Activated CD4-positive, alpha-beta T cell treated with anti-CD3 and anti-CD28 coated beads for 24 hours (primary cell): ENCODE results near the gene RAD51B.

Experiments used
- DNase-seq, 2 donors: peaks; one replicate each; pipeline ENCODE4 v3.0.0-alpha.2; 2020; ENCODE audit warnings: low read depth in 2 of 2

Gene RAD51B

DNA sequence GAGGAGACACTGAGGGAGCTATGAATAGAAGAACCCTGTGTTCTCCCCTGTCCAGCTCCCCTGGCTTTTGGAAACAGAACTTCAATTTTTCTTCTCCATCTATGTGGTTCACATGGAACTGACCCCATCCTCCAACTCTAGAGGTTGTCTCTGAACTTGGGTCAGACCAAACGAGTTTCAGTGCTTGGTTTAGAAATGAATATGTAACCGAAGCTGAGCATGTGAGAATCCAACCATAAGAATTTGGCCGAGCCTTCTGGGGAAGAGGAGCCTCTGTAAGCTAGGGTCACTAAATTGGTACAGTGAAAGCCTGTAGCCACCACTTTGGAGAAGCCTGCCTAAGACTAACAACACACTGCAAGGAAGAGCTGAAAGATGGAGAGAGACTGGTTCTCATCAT, 508.9 kb downstream of the RAD51B start:
- DNase-seq, result no peak

DNA sequence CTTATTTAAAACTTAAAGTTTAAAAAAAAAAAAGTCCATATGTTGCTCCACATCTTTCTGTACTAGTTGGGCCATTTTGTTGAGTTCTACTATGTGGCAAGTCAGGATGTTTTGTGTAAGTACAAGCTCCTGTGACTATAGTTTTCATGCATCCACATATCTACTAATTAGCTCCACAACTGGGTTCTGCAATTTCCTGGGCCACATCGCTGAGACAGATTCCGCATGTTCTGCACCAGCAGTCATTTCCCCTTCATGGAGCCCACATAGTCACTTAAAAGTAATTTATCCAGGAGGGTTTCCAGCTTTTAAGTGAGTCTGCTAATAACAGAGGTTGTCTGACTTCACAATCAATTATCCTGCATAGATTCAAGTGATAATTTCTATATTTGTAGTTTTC, 511.8 kb downstream of the RAD51B start:
- no peak for DNase-seq

DNA sequence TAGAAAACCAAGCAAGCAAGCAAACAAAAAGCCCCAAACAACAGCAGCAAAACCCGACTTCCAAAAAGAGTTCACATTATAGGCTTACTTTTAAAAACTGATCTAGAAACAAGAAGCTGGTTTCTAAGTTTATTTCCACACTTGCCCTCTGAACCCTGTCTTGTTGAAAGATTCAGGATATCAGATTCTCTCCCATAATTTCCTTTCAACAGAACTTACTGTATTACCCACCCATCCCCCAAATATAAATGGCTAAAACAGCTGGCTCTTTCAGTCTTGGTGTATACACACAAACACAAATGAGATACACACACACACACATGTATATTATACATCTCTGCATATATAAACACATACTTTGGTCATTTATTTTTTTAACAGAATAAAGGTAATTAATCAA, 512.4 kb downstream of the RAD51B start:
- no peak for DNase-seq

DNA sequence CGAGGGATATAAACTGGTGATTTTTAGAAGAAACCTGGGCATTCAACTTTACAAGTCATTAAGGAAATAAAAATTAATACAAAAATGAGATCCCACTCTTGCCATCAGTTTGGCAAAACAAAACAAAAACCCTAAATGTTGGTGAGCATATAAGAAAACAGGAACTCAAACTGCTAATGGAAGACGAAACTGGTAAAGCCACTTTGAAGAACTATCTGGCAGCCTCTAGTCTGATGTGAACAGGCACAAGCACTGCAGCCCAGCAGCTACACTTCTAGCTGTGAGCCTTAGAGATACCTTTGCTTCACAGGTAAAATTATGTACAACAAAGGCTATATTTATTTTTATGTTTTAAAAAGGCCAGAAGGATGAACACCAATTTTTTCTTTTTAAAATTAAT, 513.7 kb downstream of the RAD51B start:
- DNase-seq, result no peak

DNA sequence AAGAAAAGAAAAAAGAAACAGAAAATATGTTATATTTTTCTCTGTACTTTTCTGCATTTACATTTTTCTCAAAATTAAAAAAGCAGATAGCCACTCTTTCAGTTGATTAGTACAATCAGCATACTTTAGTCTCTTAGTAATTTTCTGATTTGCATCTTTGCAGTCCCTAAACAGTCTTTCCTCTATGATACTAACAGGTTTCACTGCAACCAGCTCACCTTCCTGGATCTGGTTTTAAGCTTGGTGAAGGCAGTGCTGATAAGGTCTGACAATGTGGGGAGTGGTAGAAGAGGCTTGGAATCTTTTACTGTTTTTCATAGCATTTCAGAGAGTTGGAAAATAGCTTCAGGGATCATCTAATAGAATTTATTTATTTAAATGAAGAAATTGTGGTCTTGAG, 515.7 kb downstream of the RAD51B start:
- DNase-seq, result no peak

DNA sequence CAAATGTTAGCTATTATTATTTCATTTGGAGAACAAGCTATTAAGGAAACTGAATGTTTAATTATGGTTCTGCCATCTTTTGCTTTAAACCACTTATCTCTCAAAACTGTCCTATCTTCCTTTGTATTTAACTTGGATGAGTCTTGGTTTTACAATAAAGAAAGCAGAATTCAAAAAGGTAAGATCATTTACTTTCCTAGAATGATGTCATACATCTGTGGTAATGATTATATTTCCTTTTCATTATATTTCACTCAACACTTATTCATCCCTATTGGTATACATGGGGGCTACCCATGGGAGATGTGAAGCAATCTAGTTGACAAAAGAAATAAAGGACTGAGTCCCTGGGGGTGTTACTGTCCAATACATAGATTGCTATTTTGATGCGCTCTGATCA, 516.6 kb downstream of the RAD51B start:
- DNase-seq, result no peak

DNA sequence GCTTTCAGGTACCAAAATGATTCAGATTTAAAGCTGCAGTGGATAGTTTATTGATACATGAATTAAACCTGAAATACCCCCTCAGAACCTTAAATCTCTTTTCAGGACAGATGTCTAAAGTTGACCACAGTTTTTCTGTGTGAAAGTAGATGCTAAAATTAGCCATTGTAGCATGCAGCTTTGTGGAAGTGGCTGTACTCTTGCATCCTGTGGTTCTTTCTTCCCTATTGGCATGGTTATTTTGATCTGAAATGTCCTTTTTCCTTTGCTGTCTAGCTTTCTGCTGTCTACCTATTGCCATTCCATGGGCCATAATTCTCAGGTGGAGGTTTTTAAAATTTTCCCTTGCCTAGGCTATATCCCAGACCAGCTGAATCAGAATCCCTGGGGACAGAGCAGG, 517.7 kb downstream of the RAD51B start:
- no peak for DNase-seq

DNA sequence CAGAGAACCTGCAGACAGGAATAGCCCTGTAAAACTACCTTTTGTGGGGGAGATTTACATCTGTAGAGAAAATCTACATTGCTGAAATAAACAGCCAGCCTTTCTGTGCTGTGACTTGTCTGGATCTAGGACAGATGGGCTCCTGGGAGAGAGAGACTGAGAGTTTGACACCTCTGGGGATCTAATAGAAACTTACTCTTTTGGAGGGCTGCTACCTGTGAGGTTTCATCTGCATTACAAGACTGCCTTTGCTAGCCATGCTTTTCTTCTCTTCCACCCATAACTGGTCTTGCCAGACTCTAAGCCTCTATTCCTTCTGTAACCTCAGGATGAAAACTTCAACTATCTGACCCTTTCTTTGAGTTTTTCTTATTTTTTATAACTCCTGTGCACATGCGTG, 520.7 kb downstream of the RAD51B start:
- DNase-seq, result no peak

DNA sequence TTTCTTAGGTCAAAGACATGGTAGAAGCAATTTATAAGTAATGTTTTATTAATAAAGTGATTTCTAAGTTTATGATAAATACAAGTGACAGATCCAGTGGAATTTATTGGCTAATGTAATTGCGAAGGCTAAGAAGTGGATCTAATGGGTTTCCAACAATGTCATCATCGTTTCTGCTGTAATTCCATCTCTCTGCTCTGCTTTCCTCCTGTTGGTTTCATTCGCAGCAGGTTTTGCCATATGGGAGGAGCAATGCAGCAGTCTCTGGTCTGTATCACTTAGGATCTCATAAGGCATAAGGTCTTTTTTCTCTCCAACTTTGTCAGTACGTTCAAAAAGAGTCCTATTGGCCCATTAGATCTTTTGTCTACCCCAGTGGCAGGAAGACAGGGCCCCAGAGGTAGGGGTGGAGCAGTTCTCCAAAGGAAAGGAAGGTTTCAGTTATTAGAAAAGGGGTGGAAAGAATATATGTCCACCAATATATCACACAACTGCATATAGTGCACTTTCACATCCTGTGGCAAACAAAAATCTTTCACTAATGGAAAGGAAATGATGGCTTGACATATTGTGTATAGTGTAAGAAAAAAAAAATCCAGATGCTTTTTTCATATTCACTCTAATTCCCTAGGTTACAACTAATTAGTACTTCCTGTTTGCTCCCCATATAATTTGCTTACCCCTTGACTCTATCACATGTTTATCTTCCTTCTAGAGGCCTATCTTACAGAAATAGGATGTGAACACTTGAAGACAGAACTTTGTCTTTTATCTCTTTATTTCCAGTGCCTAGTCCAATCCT, 522.0 kb downstream of the RAD51B start:
- DNase-seq, result no peak

DNA sequence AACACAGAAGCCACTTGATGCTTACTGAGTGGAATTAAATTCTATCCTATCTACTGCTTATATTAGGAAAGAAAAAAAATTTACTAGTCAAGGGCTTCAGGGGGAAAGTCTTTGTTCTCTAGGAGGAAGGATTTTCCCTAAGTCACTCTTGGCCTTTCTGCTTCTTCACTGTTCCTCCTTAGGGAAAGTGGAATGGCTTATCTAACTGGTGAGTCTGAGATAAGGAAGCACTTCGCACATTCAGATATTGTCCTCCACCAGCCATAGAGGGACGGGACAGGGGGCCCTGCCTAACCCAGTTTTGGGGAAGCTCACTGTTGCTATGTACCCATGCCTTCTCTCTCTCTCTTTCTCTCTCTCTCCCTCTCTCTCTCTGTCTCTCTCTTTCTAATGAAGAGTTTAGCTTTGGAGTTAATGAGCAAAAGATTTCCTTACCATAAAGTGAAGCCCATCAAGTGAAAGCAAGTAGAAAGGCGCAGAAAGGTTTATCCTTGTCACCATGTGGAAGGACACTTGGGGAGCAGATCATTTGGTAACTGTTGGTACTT, 522.7 kb downstream of the RAD51B start:
- DNase-seq, result no peak

DNA sequence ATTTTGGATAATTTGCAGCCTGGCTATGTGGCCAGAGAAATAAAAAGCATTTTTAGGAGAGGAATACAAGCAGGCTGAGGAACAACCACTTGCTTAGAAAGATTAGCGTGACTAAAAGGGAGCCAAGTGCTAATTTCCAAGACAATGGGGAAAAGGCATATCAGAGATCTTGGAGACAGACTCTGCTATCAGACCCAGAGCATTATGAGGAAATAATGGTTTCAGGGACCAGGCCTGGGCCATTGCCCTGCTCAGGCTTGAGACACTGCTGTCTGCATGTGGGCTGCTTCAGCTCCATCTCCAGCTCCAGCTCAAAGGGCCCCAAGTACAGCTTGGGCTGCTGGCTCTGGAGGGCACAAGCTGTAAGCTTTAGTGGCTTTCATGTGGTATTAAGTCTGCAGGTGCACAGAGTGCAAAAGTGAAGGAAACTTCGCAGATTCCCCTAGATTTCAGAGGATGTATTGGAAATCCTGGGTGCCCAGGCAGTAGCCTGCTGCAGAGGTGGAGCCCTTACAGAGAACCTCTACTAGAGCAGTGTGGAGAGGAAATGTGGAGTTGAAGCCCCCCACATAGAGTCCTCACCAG, 524.0 kb downstream of the RAD51B start:
- no peak for DNase-seq

DNA sequence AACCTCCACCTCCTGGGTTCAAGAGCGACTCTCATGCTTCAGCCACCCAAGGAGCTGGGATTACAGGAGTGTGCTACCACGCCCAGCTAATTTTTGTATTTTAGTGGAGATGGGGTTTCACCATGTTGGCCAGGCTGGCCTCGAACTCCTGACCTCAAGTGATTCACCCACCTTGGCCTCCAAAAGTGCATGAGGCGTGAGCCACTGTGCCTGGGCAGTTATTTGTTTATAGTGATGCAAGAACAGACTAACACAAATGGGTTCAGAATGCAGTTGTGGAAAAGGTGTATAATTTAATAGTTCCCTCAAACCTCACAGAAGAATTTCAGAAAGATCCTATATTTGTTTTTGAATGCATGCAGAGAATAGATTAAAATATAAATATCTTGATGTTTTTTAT, 526.2 kb downstream of the RAD51B start:
- no peak for DNase-seq

DNA sequence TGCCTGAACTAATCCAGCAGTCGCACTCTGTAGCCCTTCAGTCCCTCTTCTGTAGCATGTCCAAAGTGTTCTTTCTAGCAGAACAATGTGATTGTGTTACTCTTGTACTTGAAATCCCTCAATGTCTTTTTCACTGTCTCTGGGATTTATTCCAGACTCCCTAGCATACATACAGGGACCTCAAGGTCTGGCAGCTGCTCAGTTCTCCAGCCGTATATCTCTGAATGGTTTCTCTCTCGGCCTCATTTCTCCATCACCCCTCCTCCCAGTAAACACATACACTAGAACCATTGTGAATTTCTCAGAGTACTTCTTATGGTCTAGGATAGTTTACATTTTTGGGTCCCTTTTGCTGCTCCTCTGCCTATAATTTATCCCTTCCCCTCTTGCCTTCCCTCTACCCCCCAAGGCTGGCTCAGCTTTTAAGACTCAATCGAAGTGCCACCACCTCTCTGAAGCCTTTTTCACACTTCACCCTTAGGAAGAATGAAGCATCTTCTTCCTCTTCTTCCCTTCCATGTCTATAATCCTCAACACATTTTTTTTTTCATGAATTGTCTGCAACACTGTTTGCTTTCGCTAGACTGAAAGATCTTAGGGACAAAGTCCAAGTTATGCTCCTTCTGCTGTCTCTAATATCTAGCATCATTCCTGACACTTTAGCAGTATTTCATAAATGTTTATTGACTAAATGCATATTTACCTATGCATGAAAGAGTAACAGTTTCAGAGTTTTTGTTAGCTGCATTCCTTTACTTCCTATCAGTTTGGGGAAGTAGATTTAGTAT, 527.2 kb downstream of the RAD51B start:
- DNase-seq, result no peak

DNA sequence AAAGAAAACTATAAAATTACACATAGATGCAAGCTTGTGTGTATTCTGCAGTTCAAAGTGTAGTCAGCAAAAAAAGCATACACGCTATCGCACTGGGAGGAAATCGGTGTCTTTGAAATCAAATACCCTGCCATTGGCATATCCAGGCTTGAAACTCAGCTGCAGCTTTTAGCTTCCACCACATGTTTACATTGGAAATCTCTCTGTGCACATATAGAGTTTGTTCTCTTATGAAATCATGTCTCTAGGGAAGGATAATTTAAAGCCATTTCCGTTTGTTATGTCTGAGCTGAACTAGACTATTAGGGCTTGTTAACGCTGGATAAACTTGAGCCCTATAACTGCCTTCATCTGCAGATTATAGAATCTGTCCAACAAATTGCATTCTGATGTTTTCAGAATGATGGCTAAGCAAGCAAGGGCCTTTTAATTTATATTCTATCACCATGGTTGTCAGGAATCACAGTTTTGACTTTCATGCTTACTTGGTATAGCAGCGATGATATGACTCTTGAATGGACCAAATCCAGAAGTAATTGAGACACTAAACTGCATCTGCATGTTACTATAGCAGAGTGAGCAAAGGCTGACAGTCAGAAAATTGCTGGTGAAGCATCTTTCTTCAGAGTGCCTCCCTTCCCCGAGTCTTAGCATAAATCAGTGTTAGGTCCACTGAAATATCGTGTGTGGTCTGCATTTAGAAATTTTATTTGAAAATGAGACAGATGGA, 530.5 kb downstream of the RAD51B start:
- no peak for DNase-seq

DNA sequence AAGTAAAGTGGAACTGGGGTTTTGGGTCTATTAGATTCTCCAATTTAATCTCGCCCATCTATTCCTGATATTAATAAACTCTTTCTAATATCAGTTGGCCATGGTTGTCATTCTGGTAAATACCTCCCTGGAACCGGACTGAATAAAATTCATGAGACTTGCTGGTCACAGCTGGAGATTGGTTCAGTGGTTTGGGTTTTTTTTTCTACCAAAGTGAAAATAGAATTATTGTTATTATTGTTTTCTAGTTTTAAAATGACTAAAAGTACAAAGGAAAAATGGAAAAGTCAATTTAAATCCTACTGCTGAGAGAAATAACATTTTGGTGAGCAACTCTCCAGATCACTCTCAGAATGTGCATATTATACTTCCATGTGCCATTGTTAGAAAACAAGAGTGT, 535.8 kb downstream of the RAD51B start:
- DNase-seq, result no peak

DNA sequence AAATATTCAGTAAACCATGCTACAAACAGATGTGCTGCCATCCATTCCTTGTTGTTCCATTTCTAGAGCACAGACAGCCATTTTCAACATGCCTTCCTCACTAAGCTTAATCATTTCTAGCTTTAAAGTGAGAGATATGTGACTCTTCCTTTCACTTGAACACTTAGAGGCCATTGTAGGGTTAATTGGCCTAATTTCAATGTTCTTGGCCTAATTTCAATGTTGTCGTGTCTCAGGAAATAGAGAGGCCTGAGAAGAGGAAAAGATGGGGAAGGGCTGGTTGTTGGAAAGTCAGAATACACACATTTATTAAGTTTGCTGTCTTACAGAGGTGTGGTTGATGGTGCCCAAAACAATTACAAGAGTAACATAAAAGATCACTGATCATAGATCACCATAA, 538.2 kb downstream of the RAD51B start:
- DNase-seq, result no peak

DNA sequence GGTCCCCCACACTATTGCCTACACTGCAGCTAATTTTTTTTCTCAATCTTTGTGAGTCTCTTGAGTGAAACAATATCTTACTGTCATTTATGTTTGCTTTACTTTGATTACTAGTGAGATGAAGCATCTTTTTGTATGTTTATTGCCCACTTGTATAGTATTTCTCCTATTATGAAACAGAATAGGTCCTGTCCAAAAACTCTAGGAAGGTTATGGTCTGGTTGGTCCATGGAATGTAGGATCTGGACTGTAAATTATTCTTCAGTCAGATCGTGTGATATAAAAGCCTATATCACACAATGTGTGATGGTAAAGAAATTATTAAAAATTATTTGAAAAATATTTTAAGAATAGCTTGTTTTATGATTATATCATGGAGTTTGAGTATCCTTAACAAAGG, 538.9 kb downstream of the RAD51B start:
- DNase-seq, result no peak

DNA sequence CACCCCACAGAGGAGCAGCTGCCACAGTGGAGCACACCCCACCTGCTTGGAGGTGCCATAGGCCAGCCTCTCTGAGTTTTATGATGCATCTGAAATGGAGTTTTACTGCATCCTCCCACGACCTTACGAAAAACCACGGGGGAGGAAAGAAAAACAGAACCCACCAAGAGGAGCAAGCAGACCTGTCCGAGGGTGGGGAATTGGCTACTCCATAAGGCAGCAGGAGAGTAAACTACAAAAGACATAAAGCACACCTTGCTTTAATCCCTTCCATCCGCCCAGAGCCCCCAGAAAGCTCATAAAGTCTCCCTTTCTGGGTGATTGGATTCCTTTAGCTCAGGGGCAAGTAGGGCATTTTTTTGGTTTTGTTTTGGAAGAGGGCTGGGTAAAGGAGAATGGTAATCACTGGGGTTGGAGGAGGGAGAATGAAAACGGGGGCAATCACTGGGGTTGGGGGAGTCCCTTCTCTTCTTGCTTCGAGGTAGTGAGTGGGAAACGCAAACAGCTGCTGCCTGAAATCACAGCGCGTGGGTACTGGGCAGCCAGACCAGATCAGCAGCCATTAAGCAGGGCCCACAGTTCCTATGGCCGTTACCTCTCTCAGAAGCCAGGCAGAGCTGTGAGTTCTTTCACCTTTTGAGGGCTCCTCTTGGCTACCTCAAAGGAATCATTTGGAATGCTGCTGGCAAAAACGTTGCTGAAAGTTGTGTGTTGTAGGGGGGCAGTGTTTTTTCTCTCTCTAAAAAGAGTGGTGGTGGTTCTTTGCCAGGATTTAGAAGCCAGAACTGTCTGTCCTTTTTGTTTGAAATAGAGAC, 539.6 kb downstream of the RAD51B start:
- DNase-seq, result no peak

DNA sequence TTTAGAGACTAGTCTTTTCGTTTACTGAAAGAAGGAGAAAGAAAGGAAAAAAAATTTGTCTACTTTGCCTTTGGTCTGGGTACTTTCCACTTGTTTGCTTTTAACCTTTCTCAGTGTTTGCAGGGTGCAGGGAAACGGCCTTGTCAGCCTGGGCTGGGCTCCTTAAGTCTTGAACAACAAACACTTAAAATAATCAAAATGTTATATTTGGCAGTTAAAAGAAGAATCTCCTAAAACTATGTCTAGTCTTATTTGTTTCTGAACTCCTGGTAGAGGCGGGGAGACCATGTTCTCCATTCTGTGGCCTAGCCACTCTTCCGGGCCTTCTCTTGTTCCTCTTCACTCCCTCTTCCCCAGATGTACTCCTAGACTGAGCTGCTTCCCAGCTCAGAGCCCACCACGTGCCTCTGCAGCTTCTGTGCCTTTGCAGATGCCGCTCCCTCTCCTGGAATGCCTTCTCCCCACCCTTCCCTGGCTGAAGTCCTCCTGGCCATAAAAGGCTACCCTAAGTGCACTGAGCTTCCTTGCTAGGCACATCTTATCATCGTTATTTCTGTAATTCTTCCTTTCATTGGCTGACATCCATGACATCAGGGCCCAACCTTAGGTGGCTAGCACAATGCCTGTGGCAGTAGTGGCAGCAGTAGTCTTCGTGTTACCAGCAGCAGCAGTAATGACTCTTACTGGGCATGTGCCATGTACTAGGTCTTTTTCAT, 540.4 kb downstream of the RAD51B start:
- DNase-seq, result no peak

DNA sequence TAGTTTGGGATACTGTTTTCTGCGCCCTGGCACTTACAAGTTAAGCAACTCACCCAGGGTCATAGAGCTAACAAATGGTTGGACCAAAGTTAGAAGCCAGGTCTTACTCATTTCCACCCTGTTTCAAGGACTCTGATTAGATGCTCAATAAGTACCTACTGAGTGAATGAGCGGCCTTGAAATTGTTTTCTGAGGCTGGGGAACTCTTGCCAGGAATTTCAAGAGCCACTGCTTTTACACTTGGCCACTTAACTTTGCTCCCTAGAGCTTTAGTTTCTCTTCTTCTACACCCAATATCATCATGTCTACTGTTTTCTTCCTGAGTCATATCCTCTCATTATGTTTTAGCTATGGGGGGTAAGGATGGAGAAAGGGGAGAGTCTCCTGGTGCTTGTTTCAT, 541.7 kb downstream of the RAD51B start:
- DNase-seq, result no peak

DNA sequence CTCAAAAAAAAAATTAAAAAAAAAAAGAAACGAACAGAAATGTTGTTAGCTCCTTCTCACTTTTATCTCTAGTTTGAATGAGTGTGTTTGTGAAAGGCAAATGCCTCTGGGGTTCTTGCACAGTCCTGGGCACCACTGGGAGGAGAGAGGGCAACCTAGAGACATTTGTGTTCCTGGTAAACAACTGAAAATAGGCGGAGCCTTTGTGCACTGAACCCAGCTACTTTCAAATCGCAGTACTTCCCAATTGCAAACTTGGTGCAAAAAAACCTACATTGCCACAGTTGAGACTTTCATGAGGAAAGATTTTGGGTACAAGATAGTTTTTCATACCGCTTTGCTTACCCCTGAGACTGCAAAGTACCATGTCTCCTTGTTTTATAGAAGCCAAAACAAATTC, 543.3 kb downstream of the RAD51B start:
- no peak for DNase-seq
